Measurements from ENCODE around the gene SMIM5.

DNA sequence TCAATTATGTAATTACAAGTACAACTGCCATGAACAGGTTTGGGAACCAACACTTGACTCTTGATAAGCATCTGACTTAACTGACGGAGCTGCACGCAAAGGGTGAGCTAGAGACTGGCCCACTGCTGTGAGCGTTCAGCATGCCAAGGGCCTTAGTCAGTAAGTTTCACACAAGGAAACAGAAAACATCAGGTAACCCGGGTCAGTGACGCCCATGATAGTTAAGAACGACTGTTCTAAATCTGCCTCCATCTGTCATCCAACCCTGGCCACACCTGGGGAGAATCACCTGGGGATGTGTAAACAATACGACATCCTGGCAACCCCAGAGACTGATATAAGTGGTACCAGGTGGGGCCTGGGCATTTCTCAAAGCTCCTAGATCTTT lies 12.3 kb downstream of the SMIM5 start:
- no peak for TF ChIP-seq EP300 (IDR thresholded peaks at IDR 0.05)
- no peak for TF ChIP-seq CTCF (IDR thresholded peaks at IDR 0.05)
- TF ChIP-seq POLR2A (IDR thresholded peaks at IDR 0.05), result no peak
- TF ChIP-seq POLR2AphosphoS5 (IDR thresholded peaks at IDR 0.05), result no peak
